Measurements from ENCODE around the gene RITA1.

Gene RITA1

DNA sequence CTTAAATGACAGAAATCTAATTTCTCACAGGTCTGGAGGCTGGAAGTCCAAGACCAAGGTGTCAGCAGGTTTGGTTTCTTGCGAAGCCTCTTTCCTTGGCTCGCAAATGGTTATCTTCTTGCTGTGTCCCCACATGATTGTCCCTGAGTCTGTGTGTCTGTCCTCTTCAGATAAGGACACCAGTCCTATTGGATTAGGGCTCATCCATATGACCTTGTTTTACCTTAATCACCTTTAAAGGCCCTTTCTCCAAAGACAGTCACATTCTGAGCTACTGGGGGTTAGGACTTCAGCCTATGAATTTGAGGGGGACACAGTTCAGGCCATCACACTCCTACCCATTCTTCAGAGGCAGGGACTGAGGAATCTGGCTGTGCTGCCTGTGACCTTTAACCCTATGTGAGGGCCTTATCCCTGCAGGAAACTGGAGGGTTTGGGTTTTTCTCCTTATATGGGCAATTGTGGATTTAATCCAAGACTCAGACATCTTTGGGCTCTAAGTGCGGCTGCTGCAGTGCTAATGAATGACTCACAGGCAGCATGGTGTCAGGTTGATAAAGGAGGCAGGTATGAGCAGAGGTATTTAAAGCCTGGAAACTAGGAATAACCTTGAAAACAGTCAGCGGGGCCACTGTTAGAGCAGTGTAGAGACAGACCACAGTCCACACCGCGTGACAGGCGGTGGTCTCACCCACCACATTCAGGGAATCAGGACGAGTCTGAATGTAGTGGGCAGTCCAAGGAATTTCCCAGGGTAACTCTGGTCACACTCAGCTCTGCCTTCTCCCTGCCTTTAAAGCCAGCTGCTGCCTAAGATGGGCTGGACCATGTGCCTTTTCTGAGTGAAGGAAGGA lies 45.9 kb downstream of the RITA1 start:
- DNase-seq = no peak

DNA sequence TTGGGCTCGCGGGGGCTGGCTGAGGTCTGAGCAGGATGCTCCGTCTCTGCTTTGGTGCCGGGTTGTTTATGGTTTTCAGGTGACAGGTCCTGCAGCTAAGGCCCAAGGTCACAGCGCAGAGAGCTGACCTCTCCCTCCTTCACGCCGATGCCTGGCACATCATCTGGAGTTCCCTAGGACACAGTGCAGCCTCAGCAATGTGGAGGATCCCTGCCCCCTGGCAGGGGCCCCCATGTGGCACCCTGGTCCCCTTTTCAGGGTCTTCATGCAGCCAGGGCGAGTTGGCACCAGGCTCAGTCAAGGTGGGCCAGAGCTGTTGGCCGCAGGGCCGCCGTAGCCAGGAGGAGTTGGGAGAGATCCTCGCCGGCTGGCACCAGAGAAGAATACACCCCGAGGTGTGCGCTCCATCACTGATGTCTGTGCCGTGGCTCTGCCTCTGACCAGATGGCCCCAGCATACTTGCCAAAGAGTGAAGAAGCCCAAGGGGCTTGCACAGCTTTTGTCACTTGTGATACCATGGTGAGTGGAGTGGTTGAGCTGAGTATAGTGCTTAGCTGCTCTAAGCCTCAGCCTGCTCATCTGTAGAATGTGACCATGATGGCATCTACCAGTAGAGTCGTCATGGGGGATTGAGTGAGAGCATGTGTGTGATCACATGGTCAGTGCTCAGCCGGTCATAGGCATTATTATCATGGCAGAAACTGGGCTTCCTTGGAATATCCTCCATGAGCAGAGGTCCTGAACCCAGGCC lies 46.7 kb downstream of the RITA1 start:
- peak in 1 of 4 experiments; percentile 65 for DNase-seq

DNA sequence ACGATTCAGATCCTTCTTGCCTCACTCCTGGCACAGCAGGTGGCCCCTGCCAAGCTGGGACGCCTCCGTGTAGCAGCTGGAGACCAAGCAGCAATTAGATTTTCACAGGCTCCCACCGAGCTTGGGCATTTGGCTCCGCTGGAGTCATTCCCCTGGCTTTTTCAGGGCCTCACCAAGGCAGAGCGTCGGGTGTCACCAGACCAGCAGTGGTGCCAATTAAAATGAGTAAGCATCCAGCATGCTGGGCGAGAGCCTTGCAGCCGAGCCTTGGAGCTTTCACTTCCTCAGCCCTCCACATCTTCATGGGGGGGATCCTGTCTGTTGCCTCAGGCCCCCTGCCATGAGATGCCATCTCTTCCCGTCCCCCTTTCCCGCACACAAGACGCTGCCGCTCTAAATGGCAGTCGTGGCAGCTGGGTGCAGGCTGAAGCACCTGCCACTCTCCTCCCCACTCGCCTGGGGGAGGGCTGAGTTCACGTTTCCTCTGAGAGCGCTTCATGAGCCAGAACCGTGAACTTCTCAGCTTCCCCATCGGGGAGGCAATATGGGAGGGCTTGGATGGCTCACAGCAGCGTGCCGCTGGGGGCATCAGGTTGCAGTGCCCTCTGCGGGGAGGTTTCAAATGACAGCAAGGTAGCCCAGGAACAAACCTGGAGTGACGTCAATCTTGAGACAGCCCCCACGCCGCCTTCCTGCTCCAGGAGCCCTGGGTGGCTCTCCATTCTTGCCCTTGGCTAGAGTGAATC lies 47.5 kb downstream of the RITA1 start:
- DNase-seq = peak; percentile 89 to 95 (median 92)

DNA sequence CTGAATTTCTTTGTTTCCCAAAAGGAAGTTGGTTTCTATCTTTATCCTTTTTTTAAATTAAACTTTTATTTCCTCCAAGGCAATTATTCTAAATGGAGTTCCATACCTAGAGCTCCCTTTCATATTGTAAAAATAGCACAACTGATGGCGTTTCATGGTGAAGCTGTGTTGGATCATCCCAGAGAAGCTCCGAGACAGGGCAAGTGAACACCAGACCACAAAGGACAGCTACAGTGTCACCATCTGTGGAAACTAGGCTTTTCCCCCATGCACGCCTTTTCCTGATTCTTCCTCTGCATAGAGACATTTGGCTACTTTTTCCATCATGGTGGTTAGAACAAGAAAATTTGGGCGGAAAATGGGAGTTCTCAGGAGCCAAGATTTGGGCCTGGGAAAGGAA lies 48.4 kb downstream of the RITA1 start:
- no peak for DNase-seq

DNA sequence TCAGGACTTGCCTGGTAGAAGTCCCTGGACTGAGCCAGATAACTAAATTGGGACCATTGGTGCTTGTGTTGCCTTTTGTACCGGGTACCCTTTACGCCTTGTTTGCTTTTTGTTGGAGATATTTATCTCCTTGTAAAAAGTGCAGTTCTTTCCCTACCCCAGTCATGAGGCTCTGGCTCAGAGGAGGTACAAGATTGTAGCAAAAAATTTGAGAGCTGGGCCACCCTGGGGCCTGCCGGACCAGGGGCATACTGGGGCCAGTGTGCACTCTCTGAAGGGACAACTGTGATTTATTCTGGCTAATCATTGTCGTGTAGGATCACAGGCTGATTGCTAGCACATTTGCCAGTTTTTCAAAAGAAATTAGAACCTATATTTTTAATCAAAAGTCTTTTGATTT lies 49.0 kb downstream of the RITA1 start:
- no peak for DNase-seq

DNA sequence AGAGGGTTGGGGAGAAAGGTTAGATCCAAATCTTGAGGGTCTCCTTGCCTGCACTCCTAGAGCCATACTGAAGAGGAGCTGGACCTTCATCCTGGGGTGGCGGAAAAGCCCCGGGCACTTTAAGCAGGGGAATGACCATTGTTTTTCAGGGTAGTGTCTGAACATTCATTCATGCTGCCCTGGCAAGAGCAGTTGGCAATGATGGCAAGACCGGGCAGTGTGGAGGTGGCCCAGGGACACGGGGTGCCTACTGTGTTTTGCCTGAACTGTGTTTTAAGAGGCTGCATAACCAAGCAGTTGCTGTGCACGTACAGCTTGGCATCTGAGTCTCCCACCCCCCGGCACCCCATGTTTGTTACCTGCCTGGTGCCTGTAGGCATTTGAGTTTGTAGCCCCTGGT lies 50.5 kb downstream of the RITA1 start:
- DNase-seq = no peak

DNA sequence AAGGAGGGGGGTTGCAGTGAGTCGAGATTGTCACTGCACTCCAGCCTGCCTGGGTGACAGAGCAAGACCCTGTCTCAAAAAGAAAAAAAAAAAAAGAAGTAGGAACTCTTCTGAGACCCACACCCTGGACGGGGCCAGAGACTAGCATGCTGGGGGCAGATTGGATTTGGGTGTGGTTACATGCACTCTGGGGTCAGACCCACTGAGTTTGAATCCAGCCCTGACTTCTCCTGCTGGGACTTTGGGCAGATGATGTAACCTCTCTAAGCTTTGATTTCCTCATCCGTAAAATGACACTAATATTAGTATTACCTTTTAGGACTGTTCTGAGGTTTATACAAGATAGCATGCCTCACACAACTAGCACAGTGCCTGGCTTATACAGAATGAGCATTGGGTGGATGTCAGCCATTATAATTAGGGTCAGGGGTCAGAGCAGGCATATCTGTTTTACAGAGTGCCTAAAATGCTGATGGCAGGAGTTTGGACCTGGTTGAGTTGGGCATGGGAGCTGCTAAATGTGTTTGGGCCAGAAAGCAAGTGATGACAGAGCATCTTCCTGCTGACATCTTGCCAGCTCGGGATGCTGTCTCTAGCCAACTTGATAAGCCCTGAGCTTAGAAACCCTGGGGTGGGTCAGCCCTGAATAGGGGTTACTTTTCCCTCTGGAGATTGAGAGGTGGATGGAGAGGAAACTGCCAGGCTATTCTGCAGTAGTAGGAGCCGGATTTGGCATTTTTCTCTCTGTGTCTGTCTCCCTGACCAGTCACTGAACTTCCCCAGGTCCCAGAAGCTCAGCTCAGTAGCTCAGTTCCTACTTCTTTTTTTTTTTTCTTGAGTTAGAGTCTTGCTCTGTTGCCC lies 51.2 kb downstream of the RITA1 start:
- peak; percentile 49 to 76 (median 67) for DNase-seq

DNA sequence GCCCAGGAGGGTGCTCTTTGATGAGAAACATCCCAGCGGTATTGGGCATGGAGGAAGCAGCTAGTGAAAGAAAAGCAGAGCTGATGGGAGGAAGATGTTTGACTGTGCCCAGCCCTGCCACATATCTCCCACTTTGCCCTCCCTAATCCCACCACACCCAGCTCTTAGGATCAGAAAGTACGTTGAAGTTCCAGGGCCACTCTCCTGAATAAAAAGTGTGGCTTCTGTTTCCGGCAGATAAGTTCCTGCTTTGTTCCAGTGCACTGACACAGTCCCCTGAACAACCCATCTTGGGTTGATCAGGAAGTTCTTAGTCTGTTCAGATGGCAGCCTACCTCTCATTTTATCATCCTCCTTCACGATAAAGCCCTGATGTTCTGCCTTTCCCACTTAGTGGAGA lies 52.2 kb downstream of the RITA1 start:
- peak in 3 of 4 experiments; percentile 34 to 46 (median 44) for DNase-seq

DNA sequence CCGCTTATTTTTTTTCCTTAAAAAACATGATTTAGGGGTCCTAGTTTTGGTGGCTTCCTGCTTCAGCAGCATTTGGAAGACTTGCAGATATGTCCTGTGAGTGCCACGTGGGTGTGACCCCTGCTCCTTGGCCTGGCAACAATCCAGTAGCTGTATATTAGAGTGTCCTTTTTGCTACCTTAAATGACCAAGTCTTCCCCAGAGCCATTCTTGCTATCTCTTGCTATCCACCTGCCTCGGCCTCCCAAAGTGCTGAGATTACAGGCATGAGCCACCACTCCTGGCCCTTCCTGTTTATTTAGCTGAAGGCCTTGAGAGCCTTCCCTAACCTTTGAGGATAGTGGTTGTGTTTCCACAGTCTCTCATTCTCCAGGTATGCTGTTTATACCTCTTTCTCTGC lies 52.8 kb downstream of the RITA1 start:
- DNase-seq = no peak

DNA sequence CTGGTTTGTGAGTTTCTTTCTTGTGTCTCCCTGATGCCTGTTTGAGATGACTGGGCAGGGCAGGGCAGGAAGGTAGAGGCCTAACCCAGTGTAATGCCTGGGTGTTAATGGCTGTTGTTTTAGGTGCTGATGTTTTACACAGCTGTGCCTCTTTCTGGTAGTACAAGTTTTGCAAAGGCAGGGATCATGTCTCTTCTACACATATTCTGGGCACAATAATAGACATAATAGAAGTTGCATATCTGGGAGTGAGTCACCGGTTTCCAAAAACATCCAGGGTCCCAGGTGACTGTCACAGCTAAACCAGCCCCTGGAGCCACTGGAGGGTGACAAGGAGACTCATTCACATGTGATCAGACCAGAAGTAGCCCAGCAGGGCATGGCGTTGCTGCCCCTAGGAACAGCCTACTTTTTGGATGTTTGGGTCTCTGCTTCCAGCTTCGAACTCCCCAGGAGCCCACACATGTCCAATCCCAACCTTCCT lies 53.8 kb downstream of the RITA1 start:
- DNase-seq = peak in 2 of 4 experiments; percentile 31 to 39

DNA sequence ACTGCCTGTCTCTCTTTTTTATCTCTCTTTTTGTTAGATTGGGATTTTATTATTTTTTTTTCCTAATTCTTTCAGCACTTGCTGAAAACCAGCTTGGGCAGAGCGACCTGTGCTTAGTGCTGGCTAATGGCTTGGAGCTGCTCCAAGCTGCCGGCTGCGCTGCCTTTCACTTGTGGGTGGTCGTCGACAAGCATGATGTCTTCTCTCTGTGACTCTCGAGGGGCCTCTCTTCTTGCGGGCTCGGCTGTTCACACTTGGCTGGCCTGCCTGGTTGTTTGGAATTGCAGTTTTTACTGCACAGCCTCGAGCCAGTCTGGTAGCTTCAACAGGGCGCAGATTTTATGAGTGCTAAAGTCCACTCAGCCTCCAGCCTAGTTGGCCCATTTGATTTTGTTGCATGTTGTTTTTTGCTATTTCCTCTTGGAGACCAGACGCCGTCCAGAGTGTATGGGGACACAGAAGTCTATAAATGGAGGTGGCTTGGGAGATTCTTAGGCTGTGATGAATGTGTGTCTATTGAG lies 54.4 kb downstream of the RITA1 start:
- DNase-seq = no peak

DNA sequence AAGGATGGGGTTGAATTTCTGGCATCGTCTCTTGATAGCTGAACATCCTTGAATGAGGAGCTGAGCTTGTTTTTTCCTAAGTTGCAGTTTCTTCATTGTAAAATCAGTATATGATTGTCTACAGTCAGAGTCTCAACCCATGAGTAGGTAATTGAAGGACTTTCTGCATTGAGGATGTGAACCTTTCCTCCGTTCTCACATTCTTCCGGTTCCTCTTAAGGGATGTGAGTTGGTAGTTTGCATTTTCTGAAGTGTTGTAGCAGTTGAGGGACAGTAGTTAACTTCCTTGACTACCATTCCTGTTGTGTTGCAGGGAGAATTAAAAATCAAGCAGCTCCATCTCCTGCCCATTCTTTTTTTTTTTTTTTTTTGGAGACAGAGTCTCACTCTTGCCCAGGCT lies 54.9 kb downstream of the RITA1 start:
- DNase-seq = peak; percentile 42 to 81 (median 63)

DNA sequence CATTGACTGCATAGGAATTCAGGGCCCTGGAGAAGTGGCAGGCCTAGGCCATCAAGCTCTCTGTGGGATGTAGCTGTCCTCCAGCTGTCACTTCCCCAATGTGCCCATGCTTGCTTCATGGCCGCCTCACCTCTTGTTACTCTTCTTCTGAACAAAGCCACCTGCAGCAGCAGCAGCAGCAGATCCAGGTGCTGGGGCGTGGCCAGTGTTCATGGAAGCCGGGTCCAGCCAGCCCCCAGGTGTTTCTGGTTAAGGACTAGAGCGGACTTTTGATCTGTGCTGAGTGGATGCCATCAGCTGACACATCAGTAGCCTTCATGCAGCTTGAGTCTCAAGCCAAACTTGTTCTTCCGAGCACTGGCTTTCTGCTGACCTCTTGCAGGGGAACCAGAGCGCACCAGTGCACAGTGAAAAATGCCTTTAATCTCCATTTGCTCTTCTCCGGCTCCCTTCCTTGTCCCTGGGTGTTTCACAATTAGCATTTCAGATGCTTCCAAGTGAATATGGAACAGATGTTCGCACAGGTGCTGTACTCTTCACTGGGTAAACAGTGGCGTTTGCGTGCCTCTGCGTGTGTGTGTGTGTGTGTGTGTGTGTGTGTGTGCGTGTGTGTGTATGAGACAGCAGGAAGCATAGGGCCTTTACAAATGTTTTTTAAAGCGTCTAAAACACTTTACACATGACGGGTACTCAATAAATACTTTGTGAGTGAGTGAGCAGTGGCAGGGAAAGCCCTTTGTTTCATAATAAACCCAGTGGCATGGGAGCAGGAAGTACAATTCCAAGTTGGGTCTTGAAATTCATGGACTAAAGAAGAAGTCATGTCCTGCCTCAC lies 55.9 kb downstream of the RITA1 start:
- DNase-seq = peak; percentile 38 to 79 (median 65)

All from suppressor macrophage (primary cell).